Endothelial cell of umbilical vein (primary cell): ENCODE data around the gene SEZ6L2. TPM values are rescaled to one million over a fixed set of nuclear protein-coding genes. Genes with fewer than 3 reads are reported as not detected.
"Not testable (repeated sequence)": the region's sequence is repeated elsewhere in the genome, so short reads cannot be mapped to it uniquely, and the experiment has no call there.

Experiments used
- BruUV-seq: library from RNA; stranded (reverse); fragments of 400-500 nt; replicated peaks from 2 replicates; lab custom pipeline; 2021; lab: Mats Ljungman, UMichigan
- CTCF ChIA-PET: fragments of 300-600, 350-600 bp; sonication (Branson Sonifier 250); formaldehyde crosslinking; loops from one replicate; lab custom pipeline; 2021; ENCODE audit warnings: antibody characterized with exemption, inconsistent platforms; lab: Charles Lee
- POLR2A ChIA-PET: fragments of 300-600, 350-600 bp; sonication (Branson Sonifier 250); formaldehyde crosslinking; loops from one replicate; lab custom pipeline; 2021; ENCODE audit warnings: antibody characterized with exemption, inconsistent platforms; lab: Charles Lee
- DNase-seq: peaks from one replicate; pipeline ENCODE4 v3.0.0-alpha.2; 2011; ENCODE audit warnings: low read depth, low spot score
- FAIRE-seq: peaks from 2 replicates; lab custom pipeline; 2011; peaks lifted over from hg19 to GRCh38; lab: Jason Lieb, UNC
- H2AFZ ChIP-seq: 2 replicates; pipeline ENCODE4 v1.6.0; 2012; ENCODE audit warnings: low read depth, low read length, control low read depth, inconsistent platforms
- H3K27ac ChIP-seq: 2 replicates; pipeline ENCODE4 v1.5.1; 2011; ENCODE audit warnings: low read depth, mild to moderate bottlenecking, control low read depth, low read length, moderate library complexity; ENCODE audit not compliant: insufficient read depth
- H3K27me3 ChIP-seq, 2 experiments: 2 replicates each; pipeline versions ENCODE4 v1.6.0 to v1.6.1; 2011; ENCODE audit warnings: low read length in 2 of 2, mixed read lengths in 1 of 2; ENCODE audit not compliant: control insufficient read depth in 2 of 2, insufficient read depth in 2 of 2
- H3K36me3 ChIP-seq, 2 experiments: 2 replicates in 1 of 2; 3 replicates in 1 of 2; pipeline ENCODE4 v1.5.1; 2011; ENCODE audit warnings: low read length in 2 of 2, mild to moderate bottlenecking in 1 of 2, moderate library complexity in 1 of 2; ENCODE audit not compliant: control insufficient read depth in 2 of 2, insufficient read depth in 2 of 2; ENCODE audit errors: extremely low read depth in 1 of 2
- H3K4me1 ChIP-seq: 3 replicates; pipeline ENCODE4 v1.5.1; 2011; ENCODE audit warnings: mild to moderate bottlenecking, low read length; ENCODE audit not compliant: control insufficient read depth, insufficient read depth; ENCODE audit errors: extremely low read depth
- H3K4me2 ChIP-seq: 2 replicates; pipeline ENCODE4 v1.6.1; 2011; ENCODE audit warnings: low read length, control low read depth, mixed read lengths; ENCODE audit not compliant: insufficient read depth
- H3K4me3 ChIP-seq, 3 experiments: fragments of 200-600 bp in 1 of 3; sonication (generic), shearing (Covaris generic) in 1 of 3; replicated peaks in 1 of 3; 2 replicates each; pipeline ENCODE4 v1.5.1; 2011 to 2016; ENCODE audit warnings: control low read depth in 3 of 3, low read length in 3 of 3, mild to moderate bottlenecking in 2 of 3, inconsistent platforms in 1 of 3, low read depth in 1 of 3, moderate library complexity in 1 of 3; ENCODE audit not compliant: insufficient read depth in 1 of 3
- H3K79me2 ChIP-seq: 2 replicates; pipeline ENCODE4 v1.6.0; 2012; ENCODE audit warnings: low read length, inconsistent platforms; ENCODE audit not compliant: control insufficient read depth, insufficient read depth
- H3K9ac ChIP-seq: replicated peaks from 2 replicates; pipeline ENCODE3; 2011; ENCODE audit warnings: low read length, control low read depth; ENCODE audit not compliant: insufficient read depth; ENCODE audit errors: extremely low read depth
- H3K9me1 ChIP-seq: replicated peaks from 3 replicates; pipeline ENCODE4 v1.6.0; 2011; ENCODE audit warnings: mild to moderate bottlenecking, low read length; ENCODE audit not compliant: control insufficient read depth, insufficient read depth; ENCODE audit errors: extremely low read depth
- H3K9me3 ChIP-seq: replicated peaks from 2 replicates; pipeline ENCODE4 v1.5.1; 2012; ENCODE audit warnings: low read length, inconsistent platforms; ENCODE audit not compliant: control insufficient read depth, insufficient read depth
- H4K20me1 ChIP-seq: replicated peaks from 2 replicates; pipeline ENCODE3; 2011; ENCODE audit warnings: mild to moderate bottlenecking, low read length; ENCODE audit not compliant: control insufficient read depth, insufficient read depth; ENCODE audit errors: extremely low read depth
- CTCF ChIP-seq, 2 donors: IDR thresholded peaks; 1 replicate in 1 of 2; 2 replicates in 1 of 2; pipeline ENCODE4 v1.5.1; 2011; ENCODE audit warnings: low read length in 2 of 2, mild to moderate bottlenecking in 2 of 2, moderate library complexity in 2 of 2, control low read depth in 1 of 2, inconsistent platforms in 1 of 2, low read depth in 1 of 2; ENCODE audit not compliant: insufficient read depth in 1 of 2; ENCODE audit errors: extremely low read depth in 1 of 2
- EZH2 ChIP-seq: IDR thresholded peaks from 2 replicates; pipeline ENCODE4 v1.6.1; 2012; ENCODE audit warnings: borderline replicate concordance, low read depth, mild to moderate bottlenecking, moderate library complexity, low read length, inconsistent platforms; ENCODE audit not compliant: severe bottlenecking
- FOS ChIP-seq: IDR thresholded peaks from 2 replicates; pipeline ENCODE4 v1.6.1; 2011; ENCODE audit warnings: mild to moderate bottlenecking, low read length, moderate library complexity, borderline replicate concordance; ENCODE audit not compliant: insufficient read depth
- GATA2 ChIP-seq: IDR thresholded peaks from 2 replicates; pipeline ENCODE4 v1.7.0; 2011; ENCODE audit warnings: low read depth, mild to moderate bottlenecking, moderate library complexity, mixed read lengths, low read length; ENCODE audit not compliant: insufficient read length, insufficient read depth
- JUN ChIP-seq: IDR thresholded peaks from 2 replicates; pipeline ENCODE4 v1.6.1; 2011; ENCODE audit warnings: borderline replicate concordance, low read depth; ENCODE audit not compliant: insufficient read length, insufficient read depth
- MAX ChIP-seq: IDR thresholded peaks from 2 replicates; pipeline ENCODE4 v1.6.1; 2011; ENCODE audit not compliant: insufficient read depth, insufficient read length
- MYC ChIP-seq: IDR thresholded peaks from one replicate; pipeline ENCODE4 v1.6.1; 2011; ENCODE audit warnings: mild to moderate bottlenecking, low read depth, low read length
- POLR2A ChIP-seq: IDR thresholded peaks from 2 replicates; pipeline ENCODE4 v1.6.1; 2012; ENCODE audit warnings: low read depth, mild to moderate bottlenecking, control low read depth, low read length
- POLR2AphosphoS5 ChIP-seq: IDR thresholded peaks from 2 replicates; pipeline ENCODE4 v1.6.1; 2012; ENCODE audit warnings: low read depth, mild to moderate bottlenecking, control low read depth, low read length, moderate library complexity; ENCODE audit not compliant: insufficient read depth
- dilution Hi-C: fragments of 300-500 bp; cut with MboI; formaldehyde crosslinking; loops from one replicate; pipeline ENCODE4 v1.15.0; 2019; ENCODE audit warnings: low sequenced_read_pairs; ENCODE audit not compliant: extremely low pct_ligation_motif_present
- intact Hi-C: fragments of 100-400 bp; cut with micrococcal nuclease; formaldehyde crosslinking; loops from one replicate; pipeline ENCODE4 v1.10.0; 2022
- polyA plus RNA-seq, 4 experiments: library from polyadenylated mRNA; depleted of rRNA in 3 of 4; stranded (reverse) in 3 of 4; unstranded in 1 of 4; fragments of >200 nt; gene quantifications; 2 replicates each; pipeline versions ENCODE4 v1.2.1 to v1.2.3, GENCODE V29; 2011 to 2012; ENCODE audit warnings: missing spikeins in 1 of 4
- total RNA-seq: library from RNA; stranded (reverse); gene quantifications from 2 replicates; pipeline ENCODE4 v1.2.3, GENCODE V29; 2021

Gene SEZ6L2
- total and polyA plus RNA-seq, 2 donors (not counting 3 experiments of a cell fraction or from before 2014, with no cell fraction given) = 2.4 to 4.5 TPM

GRCh38 chr16:29891525-29892457, 7.6 kb downstream of the SEZ6L2 start:
- POLR2A ChIA-PET = interaction anchor here (0.5 kb wide), 1 partner anchor 142 kb away, joined by 5 read pairs; no protein-coding TSS in a partner anchor
- CTCF ChIA-PET = interaction anchor here (1.9 kb wide), 1 partner anchor 44 kb away, joined by 4 read pairs; no protein-coding TSS in a partner anchor
- DNase-seq (no peak), FAIRE-seq (no peak)
- H3K4me2 ChIP-seq = no peak overlapping the region
- H3K4me1 ChIP-seq = no peaks in the 10 kb centered on the region
- H3K36me3 ChIP-seq = no peaks in the 10 kb centered on the region
- no peak overlapping the region for H2AFZ ChIP-seq
- intact Hi-C loops = no loop called here
- dilution Hi-C loops = no loop called here
- no peak overlapping the region for H3K9ac ChIP-seq
- H4K20me1 ChIP-seq = no peaks in the 10 kb centered on the region
- TF ChIP-seq MAX = no peak
- TF ChIP-seq FOS = no peak
- TF ChIP-seq POLR2AphosphoS5 = no peak
- TF ChIP-seq CTCF (IDR thresholded peaks at IDR 0.05; ENCODE audit: extremely low read depth in 1 of 2, insufficient read depth in 1 of 2, low read depth in 1 of 2, low read length in 2 of 2) = no peak
- no peak for TF ChIP-seq EZH2
- TF ChIP-seq POLR2A = no peak
- no peak for TF ChIP-seq GATA2
- TF ChIP-seq MYC = no peak
- TF ChIP-seq JUN = no peak
- H3K4me3 ChIP-seq = no peak overlapping the region
- no TSS peak for BruUV-seq
- H3K27me3 ChIP-seq = no peaks in the 10 kb centered on the region
- H3K79me2 ChIP-seq = no peaks in the 10 kb centered on the region
- no peaks in the 10 kb centered on the region for H3K9me1 ChIP-seq
- H3K9me3 ChIP-seq = no peaks in the 10 kb centered on the region
- H3K27ac ChIP-seq = no peak overlapping the region

DNA sequence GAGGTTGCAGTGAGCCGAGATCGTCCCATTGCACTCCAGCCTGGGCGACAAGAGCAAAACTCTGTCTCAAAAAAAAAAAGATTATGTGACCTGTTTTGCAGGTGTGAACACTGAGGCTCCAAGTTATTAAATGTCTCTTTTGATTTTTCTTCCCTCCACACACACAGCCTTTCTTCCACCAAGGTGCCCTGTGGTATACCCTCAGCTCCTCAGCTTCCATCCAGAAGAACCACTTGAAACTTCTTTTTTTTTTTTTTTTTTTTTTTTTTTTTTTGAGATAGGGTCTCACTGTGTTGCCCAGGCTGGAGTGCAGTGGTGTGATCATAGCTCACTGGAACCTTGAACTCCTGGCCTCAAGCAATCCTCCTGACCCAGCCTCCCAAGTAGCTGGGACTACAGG, 10.0 kb downstream of the SEZ6L2 start:
- H3K9me1 ChIP-seq, H3K36me3 ChIP-seq, H3K4me3 ChIP-seq, DNase-seq, H3K9me3 ChIP-seq, H4K20me1 ChIP-seq, H3K4me1 ChIP-seq, H3K9ac ChIP-seq, BruUV-seq, H3K79me2 ChIP-seq, intact Hi-C loops, H3K4me2 ChIP-seq, H2AFZ ChIP-seq, POLR2A ChIA-PET, dilution Hi-C loops, H3K27me3 ChIP-seq, H3K27ac ChIP-seq, FAIRE-seq: not testable (repeated sequence)
- CTCF ChIA-PET = interaction anchor here (0.8 to 1.0 kb wide), 2 partner anchors 11 to 99 kb away, joined by 3 to 4 read pairs; partner anchors contain the start of genes ASPHD1 and KIF22
